ENCODE data around the gene SON.

DNA sequence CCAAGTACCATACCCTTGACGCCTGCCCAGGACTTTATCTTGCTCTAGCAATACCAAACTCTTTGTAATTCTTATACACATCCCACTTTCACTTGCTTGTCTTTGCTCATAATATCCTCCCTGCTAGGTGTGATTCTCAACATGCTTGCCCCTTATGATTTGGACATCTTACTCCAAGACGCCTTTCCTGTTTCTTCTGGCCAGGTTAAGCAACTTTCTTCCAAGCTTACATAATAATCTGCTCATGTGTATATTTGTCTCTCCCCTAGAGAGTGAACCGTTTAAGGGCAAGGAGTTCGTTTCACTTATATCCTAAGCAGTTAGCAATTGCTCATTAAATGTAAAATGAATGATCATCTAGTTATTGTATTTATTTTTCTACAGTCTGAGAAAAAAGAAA lies 76.9 kb downstream of the SON start:
- TF ChIP-seq, protein P1, sequence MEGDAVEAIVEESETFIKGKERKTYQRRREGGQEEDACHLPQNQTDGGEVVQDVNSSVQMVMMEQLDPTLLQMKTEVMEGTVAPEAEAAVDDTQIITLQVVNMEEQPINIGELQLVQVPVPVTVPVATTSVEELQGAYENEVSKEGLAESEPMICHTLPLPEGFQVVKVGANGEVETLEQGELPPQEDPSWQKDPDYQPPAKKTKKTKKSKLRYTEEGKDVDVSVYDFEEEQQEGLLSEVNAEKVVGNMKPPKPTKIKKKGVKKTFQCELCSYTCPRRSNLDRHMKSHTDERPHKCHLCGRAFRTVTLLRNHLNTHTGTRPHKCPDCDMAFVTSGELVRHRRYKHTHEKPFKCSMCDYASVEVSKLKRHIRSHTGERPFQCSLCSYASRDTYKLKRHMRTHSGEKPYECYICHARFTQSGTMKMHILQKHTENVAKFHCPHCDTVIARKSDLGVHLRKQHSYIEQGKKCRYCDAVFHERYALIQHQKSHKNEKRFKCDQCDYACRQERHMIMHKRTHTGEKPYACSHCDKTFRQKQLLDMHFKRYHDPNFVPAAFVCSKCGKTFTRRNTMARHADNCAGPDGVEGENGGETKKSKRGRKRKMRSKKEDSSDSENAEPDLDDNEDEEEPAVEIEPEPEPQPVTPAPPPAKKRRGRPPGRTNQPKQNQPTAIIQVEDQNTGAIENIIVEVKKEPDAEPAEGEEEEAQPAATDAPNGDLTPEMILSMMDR (IDR thresholded peaks at IDR 0.05; ENCODE audit: insufficient read depth, low read length, poor library complexity, severe bottlenecking), result no peak
- no peak for TF ChIP-seq EZH2phosphoT487 (conservative IDR thresholded peaks at IDR 0.05; ENCODE audit: low read length)
